Osteoblast (primary cell): ENCODE data around the gene ATP2C1. TPM values are rescaled to one million over a fixed set of nuclear protein-coding genes. Genes with fewer than 3 reads are reported as not detected.

ENCODE experiments used
- DNase-seq: peaks from one replicate; pipeline ENCODE4 v3.0.0; 2011; ENCODE audit warnings: low spot score, mixed read lengths; ENCODE audit not compliant: insufficient read length; ENCODE audit errors: missing footprints
- H2AFZ ChIP-seq: 2 replicates; pipeline ENCODE4 v1.6.0; 2011; ENCODE audit warnings: mild to moderate bottlenecking, low read length
- H3K27ac ChIP-seq: 2 replicates; pipeline ENCODE4 v1.5.1; 2011; ENCODE audit warnings: mild to moderate bottlenecking, low read depth, low read length, moderate library complexity
- H3K27me3 ChIP-seq: 2 replicates; pipeline ENCODE4 v1.6.0; 2012; ENCODE audit warnings: mild to moderate bottlenecking, control low read depth, inconsistent platforms, low read length, moderate library complexity; ENCODE audit not compliant: insufficient read depth
- H3K36me3 ChIP-seq: 2 replicates; pipeline ENCODE4 v1.5.1; 2011; ENCODE audit warnings: mild to moderate bottlenecking, low read length, control low read depth, moderate library complexity; ENCODE audit not compliant: insufficient read depth
- H3K4me1 ChIP-seq: 2 replicates; pipeline ENCODE4 v1.5.1; 2011; ENCODE audit warnings: mild to moderate bottlenecking, low read length, control low read depth, moderate library complexity; ENCODE audit not compliant: insufficient read depth
- H3K4me2 ChIP-seq: 2 replicates; pipeline ENCODE4 v1.6.0; 2011; ENCODE audit warnings: mild to moderate bottlenecking, low read length; ENCODE audit not compliant: insufficient read depth
- H3K4me3 ChIP-seq: fragments of 200-600 bp; sonication (generic); 3 replicates; pipeline ENCODE4 v1.5.1; 2012; ENCODE audit warnings: mild to moderate bottlenecking, low read length, inconsistent platforms; ENCODE audit not compliant: insufficient read depth
- H3K79me2 ChIP-seq: 2 replicates; pipeline ENCODE4 v1.6.0; 2012; ENCODE audit warnings: mild to moderate bottlenecking, low read length, control low read depth, inconsistent platforms; ENCODE audit not compliant: insufficient read depth
- H3K9me3 ChIP-seq: 2 replicates; pipeline ENCODE4 v1.5.1; 2011; ENCODE audit warnings: low read depth, low read length, control low read depth
- H4K20me1 ChIP-seq: 2 replicates; pipeline ENCODE4 v1.6.0; 2012; ENCODE audit warnings: mild to moderate bottlenecking, low read length, control low read depth; ENCODE audit not compliant: insufficient read depth
- CTCF ChIP-seq: IDR thresholded peaks from 2 replicates; pipeline ENCODE4 v1.5.1; 2011; ENCODE audit warnings: mild to moderate bottlenecking, low read depth, low read length, moderate library complexity; ENCODE audit errors: extremely low read depth
- total RNA-seq: library from RNA; depleted of rRNA; stranded (reverse); fragments of >200 nt; gene quantifications from 2 replicates; pipeline ENCODE4 v1.2.3, GENCODE V29; 2012

The ATP2C1 gene
- total RNA-seq, 1 donor: 99.5 TPM

- Histone ChIP-seq H3K4me3 (no peak overlapping the region), H3K9me3 (no peaks in the 10 kb centered on the region)
These were observed 80.3 kb downstream of the ATP2C1 start for GRCh38 chr3:130974201-130974600.

GRCh38 chr3:130975251-130975650 lies 81.4 kb downstream of the ATP2C1 start:
- peaks cover 9% of the 10 kb centered on the region for H3K4me1 ChIP-seq
- H3K4me3 ChIP-seq: no peak overlapping the region
- DNase-seq: no peak
- H3K27me3 ChIP-seq: no peaks in the 10 kb centered on the region
- no peak for TF ChIP-seq CTCF
- H3K27ac ChIP-seq: no peak overlapping the region
- H3K4me2 ChIP-seq: no peak overlapping the region
- H4K20me1 ChIP-seq: no peaks in the 10 kb centered on the region
- H3K36me3 ChIP-seq: peaks cover 10% of the 10 kb centered on the region
- H3K79me2 ChIP-seq: peaks cover 3% of the 10 kb centered on the region
- H3K9me3 ChIP-seq: no peaks in the 10 kb centered on the region
- no peak overlapping the region for H2AFZ ChIP-seq

More at GRCh38 chr3:130974201-130974600, 80.3 kb downstream of the ATP2C1 start:
- DNase-seq: no peak
- no peaks in the 10 kb centered on the region for H4K20me1 ChIP-seq
- H3K79me2 ChIP-seq: peaks cover 3% of the 10 kb centered on the region
- no peak for TF ChIP-seq CTCF
- peaks cover 6% of the 10 kb centered on the region for H3K4me1 ChIP-seq
- peaks cover 11% of the 10 kb centered on the region for H3K36me3 ChIP-seq
- H3K4me2 ChIP-seq: no peak overlapping the region
- no peaks in the 10 kb centered on the region for H3K27me3 ChIP-seq
- no peak overlapping the region for H2AFZ ChIP-seq
- H3K27ac ChIP-seq: no peak overlapping the region

- H3K36me3 ChIP-seq: peaks cover 14% of the 10 kb centered on the region
These were observed 82.8 kb downstream of the ATP2C1 start for GRCh38 chr3:130976706-130977105.

GRCh38 chr3:130979117-130979516 lies 85.2 kb downstream of the ATP2C1 start:
- H3K27ac ChIP-seq: no peak overlapping the region
- peaks cover 11% of the 10 kb centered on the region for H3K36me3 ChIP-seq
- DNase-seq: no peak
- no peaks in the 10 kb centered on the region for H4K20me1 ChIP-seq
- no peaks in the 10 kb centered on the region for H3K27me3 ChIP-seq
- no peak overlapping the region for H3K4me2 ChIP-seq
- H2AFZ ChIP-seq: no peak overlapping the region
- H3K79me2 ChIP-seq: no peaks in the 10 kb centered on the region
- no peaks in the 10 kb centered on the region for H3K9me3 ChIP-seq
- H3K4me3 ChIP-seq: no peak overlapping the region
- no peak for TF ChIP-seq CTCF
- H3K4me1 ChIP-seq: peaks cover 3% of the 10 kb centered on the region

More at GRCh38 chr3:130976706-130977105, 82.8 kb downstream of the ATP2C1 start:
- TF ChIP-seq CTCF: no peak
- Histone ChIP-seq H3K27ac (no peak overlapping the region), H3K4me3 (no peak overlapping the region), H4K20me1 (no peaks in the 10 kb centered on the region), H3K79me2 (peaks cover 3% of the 10 kb centered on the region), H3K4me2 (no peak overlapping the region), H3K27me3 (no peaks in the 10 kb centered on the region), H3K9me3 (no peaks in the 10 kb centered on the region), H2AFZ (no peak overlapping the region), H3K4me1 (peaks cover 3% of the 10 kb centered on the region)
- DNase-seq: no peak
